Measurements from ENCODE around the gene LEFTY1.

GRCh38 chr1:225890346-225891228 lies 1.6 kb upstream of the LEFTY1 start:
- no peak for TF ChIP-seq CTCF (conservative IDR thresholded peaks at IDR 0.05; ENCODE audit: low read length)
- TF ChIP-seq EZH2phosphoT487 (IDR thresholded peaks at IDR 0.05; ENCODE audit: borderline replicate concordance, low read depth, low read length) = no peak

Data from OCI-LY7 (cell line).